GM12878 (cell line): Measurements from ENCODE around the gene S100A10. TPM values are rescaled to one million over a fixed set of nuclear protein-coding genes. Genes with fewer than 3 reads are reported as not detected.

Experiments
- ATAC-seq: fragments of 200-7000 bp; cut with Tn5 transposase; 3 replicates; pipeline ENCODE4 v1.9.1; 2020; ENCODE audit warnings: mild to moderate bottlenecking, moderate library complexity
- BruUV-seq: library from RNA; stranded (reverse); fragments of 400-500 nt; replicated peaks from 2 replicates; lab custom pipeline; 2021; lab: Mats Ljungman, UMichigan
- CTCF ChIA-PET: fragments of 300-600 bp; sonication (Branson Sonifier 250); formaldehyde crosslinking; extraction: SDS; loops from one replicate; lab custom pipeline; 2021; ENCODE audit warnings: inconsistent platforms; lab: Yijun Ruan, JAX
- POLR2A ChIA-PET: fragments of 350-600 bp; formaldehyde crosslinking; extraction: SDS; loops from one replicate; lab custom pipeline; 2021; ENCODE audit warnings: inconsistent platforms; lab: Charles Lee
- RAD21 ChIA-PET: fragments of 300-600 bp; sonication (Branson Sonifier 250); formaldehyde crosslinking; loops from one replicate; lab custom pipeline; 2023; ENCODE audit warnings: antibody characterized with exemption; ENCODE audit not compliant: unreplicated experiment; lab: Charles Lee
- SMC1A ChIA-PET: fragments of 300-600 bp; sonication (Branson Sonifier 250); formaldehyde crosslinking; loops from one replicate; lab custom pipeline; 2023; ENCODE audit not compliant: unreplicated experiment, uncharacterized antibody; lab: Charles Lee
- DNase-seq: peaks from one replicate; pipeline ENCODE4 v3.0.0-alpha.2; 2011; ENCODE audit warnings: low read depth, low spot score
- FAIRE-seq: peaks from 3 replicates; lab custom pipeline; 2011; peaks lifted over from hg19 to GRCh38; lab: Jason Lieb, UNC
- H2AFZ ChIP-seq: 2 replicates; pipeline ENCODE4 v1.6.0; 2011; ENCODE audit warnings: low read depth, low read length, control low read depth; ENCODE audit not compliant: control insufficient read depth
- H3K27ac ChIP-seq: 2 replicates; pipeline ENCODE4 v1.5.1; 2011; ENCODE audit warnings: control low read depth; ENCODE audit not compliant: control insufficient read depth, insufficient read depth
- H3K27me3 ChIP-seq, 2 experiments: replicated peaks in 1 of 2; 2 replicates each; pipeline versions ENCODE4 v1.6.0 to v1.6.1; 2011; ENCODE audit warnings: low read length in 1 of 2; ENCODE audit not compliant: control insufficient read depth in 2 of 2, insufficient read depth in 2 of 2
- H3K36me3 ChIP-seq, 2 experiments: 2 replicates each; pipeline ENCODE4 v1.5.1; 2011; ENCODE audit warnings: low read length in 1 of 2; ENCODE audit not compliant: control insufficient read depth in 2 of 2, insufficient read depth in 2 of 2
- H3K4me1 ChIP-seq: 2 replicates; pipeline ENCODE4 v1.6.1; 2011; ENCODE audit warnings: mild to moderate bottlenecking, low read length, moderate library complexity, mixed read lengths; ENCODE audit not compliant: control insufficient read depth, insufficient read depth
- H3K4me2 ChIP-seq: 2 replicates; pipeline ENCODE4 v1.6.0; 2011; ENCODE audit warnings: control low read depth; ENCODE audit not compliant: control insufficient read depth, insufficient read depth
- H3K4me3 ChIP-seq: fragments of 200-600 bp; sonication (generic); 2 replicates; pipeline ENCODE4 v1.5.1; 2016
- H3K79me2 ChIP-seq: 2 replicates; pipeline ENCODE4 v1.6.0; 2011; ENCODE audit warnings: low read length; ENCODE audit not compliant: control insufficient read depth, insufficient read depth
- H3K9ac ChIP-seq: 2 replicates; pipeline ENCODE4 v1.8.0; 2011; ENCODE audit warnings: low read length, control low read depth, mixed read lengths; ENCODE audit not compliant: control insufficient read depth, insufficient read depth
- H3K9me3 ChIP-seq: replicated peaks from 3 replicates; pipeline ENCODE4 v1.5.1; 2011; ENCODE audit warnings: mild to moderate bottlenecking, low read length; ENCODE audit not compliant: control insufficient read depth, insufficient read depth
- H4K20me1 ChIP-seq: 2 replicates; pipeline ENCODE4 v1.6.0; 2011; ENCODE audit not compliant: control insufficient read depth, insufficient read depth
- JUND ChIP-seq: IDR thresholded peaks from 2 replicates; pipeline ENCODE4 v1.6.1; 2012; ENCODE audit warnings: low read depth, mild to moderate bottlenecking, low read length, improper control_type of control experiment, moderate library complexity
- KDM1A ChIP-seq: fragments of 200-600 bp; sonication (generic); IDR thresholded peaks from 2 replicates; pipeline ENCODE4 v1.6.1; 2016; ENCODE audit warnings: borderline replicate concordance
- KLF5 ChIP-seq: fragments of 450-650 bp; IDR thresholded peaks from 2 replicates; pipeline ENCODE4 v1.6.1; 2014; ENCODE audit warnings: mild to moderate bottlenecking; ENCODE audit not compliant: partially characterized antibody
- MEF2A ChIP-seq: IDR thresholded peaks from 2 replicates; pipeline ENCODE4 v1.6.1; 2011; ENCODE audit warnings: low read depth, mild to moderate bottlenecking, low read length, moderate library complexity; ENCODE audit not compliant: insufficient read depth
- MTA2 ChIP-seq: fragments of 450-650 bp; IDR thresholded peaks from 2 replicates; pipeline ENCODE4 v1.6.1; 2016; ENCODE audit warnings: low read depth, mild to moderate bottlenecking, moderate library complexity
- MTA3 ChIP-seq: IDR thresholded peaks from 2 replicates; pipeline ENCODE4 v1.6.1; 2012; ENCODE audit warnings: low read length, inconsistent platforms, borderline replicate concordance
- NR2F1 ChIP-seq: fragments of 450-650 bp; conservative IDR thresholded peaks from 2 replicates; pipeline ENCODE4 v1.6.1; 2017; ENCODE audit warnings: mild to moderate bottlenecking
- POLR2A ChIP-seq: IDR thresholded peaks from 2 replicates; pipeline ENCODE4 v1.6.1; 2011; ENCODE audit warnings: low read depth, mild to moderate bottlenecking, low read length
- SMAD1 ChIP-seq: fragments of 450-650 bp; IDR thresholded peaks from 2 replicates; pipeline ENCODE4 v1.6.1; 2018; ENCODE audit warnings: mild to moderate bottlenecking, low read depth; ENCODE audit not compliant: partially characterized antibody
- WGBS: methylation state at CpG from one replicate; pipeline ENCODE4 v1.1.6; 2016; ENCODE audit warnings: low lambda C conversion rate; ENCODE audit not compliant: insufficient replicate concordance, insufficient coverage; ENCODE audit errors: missing lambda C conversion rate; 5-methylcytosine and 5-hydroxymethylcytosine counted together
- in situ Hi-C: fragments of 300-500 bp; cut with MboI; formaldehyde crosslinking; loops from 9 replicates; pipeline ENCODE4 v1.14.3; 2018; ENCODE audit warnings: mixed read lengths
- intact Hi-C: fragments of 100-400 bp; cut with micrococcal nuclease; formaldehyde crosslinking; loops from one replicate; pipeline ENCODE4 v1.14.2; 2022; ENCODE audit not compliant: unreplicated experiment
- polyA plus RNA-seq, 11 experiments: library from polyadenylated mRNA; depleted of rRNA in 4 of 11; unstranded in 6 of 11; stranded (reverse) in 5 of 11; fragments of >200 nt; fragmentation: Nextera tagmentation in 4 of 11; fragmentation: Illumina TruSeq in 1 of 11; extraction: Ambion mirVana in 4 of 11; extraction: Trizol in 1 of 11; gene quantifications; 1 replicate in 1 of 11; 2 replicates in 10 of 11; pipeline versions ENCODE4 v1.2.1 to v1.2.3, GENCODE V29; 2011 to 2016; ENCODE audit warnings: inconsistent platforms in 2 of 11, missing spikeins in 2 of 11, low read depth in 1 of 11
- total RNA-seq, 4 experiments: library from RNA; depleted of rRNA in 3 of 4; stranded (reverse); fragments of >200 nt in 3 of 4; fragmentation: Illumina TruSeq in 1 of 4; extraction: Trizol in 1 of 4; gene quantifications; 2 replicates each; pipeline versions ENCODE4 v1.2.1 to v1.2.3, GENCODE V29; 2013 to 2021
- TF ChIP-seq, protein P1 (sequence below): IDR thresholded peaks from 2 replicates; pipeline ENCODE4 v1.6.1; 2012; ENCODE audit warnings: low read length, inconsistent platforms
- TF ChIP-seq, protein P2 (sequence below): fragments of 450-650 bp; formaldehyde crosslinking; IDR thresholded peaks from 2 replicates; pipeline ENCODE4 v1.4.0; 2022; ENCODE audit warnings: mild to moderate bottlenecking, moderate library complexity
- TF ChIP-seq, protein P3 (sequence below): fragments of 450-650 bp; IDR thresholded peaks from 2 replicates; pipeline ENCODE4 v1.6.1; 2016; ENCODE audit warnings: mild to moderate bottlenecking, moderate library complexity, borderline replicate concordance
- TF ChIP-seq, protein P4 (sequence below): IDR thresholded peaks from 2 replicates; pipeline ENCODE4 v1.6.1; 2011; ENCODE audit warnings: borderline replicate concordance, low read depth, mild to moderate bottlenecking, moderate library complexity, low read length; ENCODE audit not compliant: insufficient read depth, poor library complexity, severe bottlenecking

S100A10 gene
- total and polyA plus RNA-seq, 10 of the 15 experiments (the other 5 are each of a cell fraction or from before 2014, with no cell fraction given): 0.18 to 2.8 (median 0.61) TPM; not detected in 2

DNA sequence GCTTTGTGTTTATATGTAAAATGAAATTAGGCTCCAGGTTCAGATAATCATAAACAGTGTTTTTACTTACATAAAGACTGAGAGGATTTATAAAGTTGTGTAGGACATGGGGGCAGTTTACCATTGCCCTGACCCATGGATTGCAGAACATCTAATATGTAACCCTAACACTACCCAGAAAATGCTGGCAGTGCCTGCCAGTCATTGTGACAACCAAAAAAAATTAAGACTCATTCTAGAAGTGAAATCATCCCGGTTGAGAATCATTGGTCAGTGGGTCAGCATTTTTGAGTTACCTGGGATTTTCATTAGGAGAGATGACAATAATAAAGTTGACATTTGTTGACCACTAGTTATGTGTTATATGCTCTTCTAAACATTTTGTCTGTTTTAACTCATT is 53.1 kb downstream of the S100A10 start (continued):
- TF ChIP-seq POLR2A (no peak), MTA2 (no peak), MTA3 (no peak)

DNA sequence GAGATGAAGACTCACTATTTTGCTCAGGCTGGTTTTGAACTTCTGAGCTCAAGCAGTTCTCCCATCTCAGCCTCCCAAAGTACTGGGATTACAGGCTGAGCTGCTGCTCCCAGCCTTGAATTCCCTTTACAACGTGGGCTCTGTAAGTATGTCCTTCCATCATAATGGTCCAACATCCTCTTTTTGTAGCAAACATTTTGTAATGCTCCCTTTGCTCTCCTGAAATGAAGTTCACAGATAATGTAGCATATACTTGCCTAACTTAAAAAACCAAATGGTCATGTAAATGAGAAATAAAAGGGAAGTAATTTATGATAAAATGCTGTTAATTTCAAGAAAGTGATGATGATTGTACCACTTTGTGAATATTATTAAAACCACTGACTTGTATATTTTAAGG is 53.9 kb downstream of the S100A10 start:
- peaks cover 0 to 5% of the 10 kb centered on the region in 2 experiments; a peak in 2 of 4 replicates for H3K27me3 ChIP-seq
- ChIA-PET CTCF (interaction anchor here (0.6 to 2.6 kb wide), 4 partner anchors 11 to 61 kb away, joined by 3 to 9 read pairs (median 4); no protein-coding TSS in a partner anchor), SMC1A (interaction anchor here (0.6 to 1.6 kb wide), 4 partner anchors 14 to 60 kb away, joined by 3 to 4 read pairs (median 4); no protein-coding TSS in a partner anchor), POLR2A (no interaction called here), RAD21 (interaction anchor here (1.5 kb wide), 1 partner anchor 61 kb away, joined by 3 read pairs; no protein-coding TSS in a partner anchor)
- FAIRE-seq: no peak
- no peak for ATAC-seq
- no TSS peak for BruUV-seq
- H3K9me3 ChIP-seq: no peaks in the 10 kb centered on the region
- in situ Hi-C loops (no loop called here), intact Hi-C loops (no loop called here)
- no peak overlapping the region for H3K27ac ChIP-seq
- no peaks in the 10 kb centered on the region for H3K36me3 ChIP-seq
- H3K4me1 ChIP-seq: no peaks in the 10 kb centered on the region
- no peak overlapping the region for H2AFZ ChIP-seq
- 0% methylated on average over 1 of the region's 1 CpG for WGBS
- no peak for DNase-seq
- H3K4me3 ChIP-seq: no peak overlapping the region
- no peak overlapping the region for H3K4me2 ChIP-seq
- no peaks in the 10 kb centered on the region for H4K20me1 ChIP-seq
- H3K79me2 ChIP-seq: no peaks in the 10 kb centered on the region
- H3K9ac ChIP-seq: no peak overlapping the region
- TF ChIP-seq MEF2A (no peak), SMAD1 (no peak), KLF5 (no peak), NR2F1 (no peak), KDM1A (no peak), JUND (no peak)
- TF ChIP-seq, protein P1, sequence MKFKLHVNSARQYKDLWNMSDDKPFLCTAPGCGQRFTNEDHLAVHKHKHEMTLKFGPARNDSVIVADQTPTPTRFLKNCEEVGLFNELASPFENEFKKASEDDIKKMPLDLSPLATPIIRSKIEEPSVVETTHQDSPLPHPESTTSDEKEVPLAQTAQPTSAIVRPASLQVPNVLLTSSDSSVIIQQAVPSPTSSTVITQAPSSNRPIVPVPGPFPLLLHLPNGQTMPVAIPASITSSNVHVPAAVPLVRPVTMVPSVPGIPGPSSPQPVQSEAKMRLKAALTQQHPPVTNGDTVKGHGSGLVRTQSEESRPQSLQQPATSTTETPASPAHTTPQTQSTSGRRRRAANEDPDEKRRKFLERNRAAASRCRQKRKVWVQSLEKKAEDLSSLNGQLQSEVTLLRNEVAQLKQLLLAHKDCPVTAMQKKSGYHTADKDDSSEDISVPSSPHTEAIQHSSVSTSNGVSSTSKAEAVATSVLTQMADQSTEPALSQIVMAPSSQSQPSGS: no peak
- TF ChIP-seq, protein P2, sequence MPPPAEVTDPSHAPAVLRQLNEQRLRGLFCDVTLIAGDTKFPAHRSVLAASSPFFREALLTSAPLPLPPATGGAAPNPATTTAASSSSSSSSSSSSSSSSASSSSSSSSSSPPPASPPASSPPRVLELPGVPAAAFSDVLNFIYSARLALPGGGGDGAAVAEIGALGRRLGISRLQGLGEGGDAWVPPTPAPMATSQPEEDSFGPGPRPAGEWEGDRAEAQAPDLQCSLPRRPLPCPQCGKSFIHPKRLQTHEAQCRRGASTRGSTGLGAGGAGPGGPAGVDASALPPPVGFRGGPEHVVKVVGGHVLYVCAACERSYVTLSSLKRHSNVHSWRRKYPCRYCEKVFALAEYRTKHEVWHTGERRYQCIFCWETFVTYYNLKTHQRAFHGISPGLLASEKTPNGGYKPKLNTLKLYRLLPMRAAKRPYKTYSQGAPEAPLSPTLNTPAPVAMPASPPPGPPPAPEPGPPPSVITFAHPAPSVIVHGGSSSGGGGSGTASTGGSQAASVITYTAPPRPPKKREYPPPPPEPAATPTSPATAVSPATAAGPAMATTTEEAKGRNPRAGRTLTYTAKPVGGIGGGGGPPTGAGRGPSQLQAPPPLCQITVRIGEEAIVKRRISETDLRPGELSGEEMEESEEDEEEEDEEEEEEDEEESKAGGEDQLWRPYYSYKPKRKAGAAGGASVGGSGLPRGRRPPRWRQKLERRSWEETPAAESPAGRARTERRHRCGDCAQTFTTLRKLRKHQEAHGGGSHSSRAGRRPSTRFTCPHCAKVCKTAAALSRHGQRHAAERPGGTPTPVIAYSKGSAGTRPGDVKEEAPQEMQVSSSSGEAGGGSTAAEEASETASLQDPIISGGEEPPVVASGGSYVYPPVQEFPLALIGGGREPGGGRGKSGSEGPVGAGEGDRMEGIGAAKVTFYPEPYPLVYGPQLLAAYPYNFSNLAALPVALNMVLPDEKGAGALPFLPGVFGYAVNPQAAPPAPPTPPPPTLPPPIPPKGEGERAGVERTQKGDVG: no peak
- TF ChIP-seq, protein P3, sequence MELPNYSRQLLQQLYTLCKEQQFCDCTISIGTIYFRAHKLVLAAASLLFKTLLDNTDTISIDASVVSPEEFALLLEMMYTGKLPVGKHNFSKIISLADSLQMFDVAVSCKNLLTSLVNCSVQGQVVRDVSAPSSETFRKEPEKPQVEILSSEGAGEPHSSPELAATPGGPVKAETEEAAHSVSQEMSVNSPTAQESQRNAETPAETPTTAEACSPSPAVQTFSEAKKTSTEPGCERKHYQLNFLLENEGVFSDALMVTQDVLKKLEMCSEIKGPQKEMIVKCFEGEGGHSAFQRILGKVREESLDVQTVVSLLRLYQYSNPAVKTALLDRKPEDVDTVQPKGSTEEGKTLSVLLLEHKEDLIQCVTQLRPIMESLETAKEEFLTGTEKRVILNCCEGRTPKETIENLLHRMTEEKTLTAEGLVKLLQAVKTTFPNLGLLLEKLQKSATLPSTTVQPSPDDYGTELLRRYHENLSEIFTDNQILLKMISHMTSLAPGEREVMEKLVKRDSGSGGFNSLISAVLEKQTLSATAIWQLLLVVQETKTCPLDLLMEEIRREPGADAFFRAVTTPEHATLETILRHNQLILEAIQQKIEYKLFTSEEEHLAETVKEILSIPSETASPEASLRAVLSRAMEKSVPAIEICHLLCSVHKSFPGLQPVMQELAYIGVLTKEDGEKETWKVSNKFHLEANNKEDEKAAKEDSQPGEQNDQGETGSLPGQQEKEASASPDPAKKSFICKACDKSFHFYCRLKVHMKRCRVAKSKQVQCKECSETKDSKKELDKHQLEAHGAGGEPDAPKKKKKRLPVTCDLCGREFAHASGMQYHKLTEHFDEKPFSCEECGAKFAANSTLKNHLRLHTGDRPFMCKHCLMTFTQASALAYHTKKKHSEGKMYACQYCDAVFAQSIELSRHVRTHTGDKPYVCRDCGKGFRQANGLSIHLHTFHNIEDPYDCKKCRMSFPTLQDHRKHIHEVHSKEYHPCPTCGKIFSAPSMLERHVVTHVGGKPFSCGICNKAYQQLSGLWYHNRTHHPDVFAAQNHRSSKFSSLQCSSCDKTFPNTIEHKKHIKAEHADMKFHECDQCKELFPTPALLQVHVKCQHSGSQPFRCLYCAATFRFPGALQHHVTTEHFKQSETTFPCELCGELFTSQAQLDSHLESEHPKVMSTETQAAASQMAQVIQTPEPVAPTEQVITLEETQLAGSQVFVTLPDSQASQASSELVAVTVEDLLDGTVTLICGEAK: no peak
- TF ChIP-seq, protein P4, sequence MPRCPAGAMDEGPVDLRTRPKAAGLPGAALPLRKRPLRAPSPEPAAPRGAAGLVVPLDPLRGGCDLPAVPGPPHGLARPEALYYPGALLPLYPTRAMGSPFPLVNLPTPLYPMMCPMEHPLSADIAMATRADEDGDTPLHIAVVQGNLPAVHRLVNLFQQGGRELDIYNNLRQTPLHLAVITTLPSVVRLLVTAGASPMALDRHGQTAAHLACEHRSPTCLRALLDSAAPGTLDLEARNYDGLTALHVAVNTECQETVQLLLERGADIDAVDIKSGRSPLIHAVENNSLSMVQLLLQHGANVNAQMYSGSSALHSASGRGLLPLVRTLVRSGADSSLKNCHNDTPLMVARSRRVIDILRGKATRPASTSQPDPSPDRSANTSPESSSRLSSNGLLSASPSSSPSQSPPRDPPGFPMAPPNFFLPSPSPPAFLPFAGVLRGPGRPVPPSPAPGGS: no peak
